Aorta (tissue), 5 donors: Measurements from ENCODE around the gene CCR1. TPM values are rescaled to one million over a fixed set of nuclear protein-coding genes. Genes with fewer than 3 reads are reported as not detected.

ENCODE experiments used
- ATAC-seq: fragments of 200-7000 bp; cut with Tn5 transposase; one replicate; pipeline ENCODE4 v1.9.1; 2022; ENCODE audit warnings: moderate library complexity; ENCODE audit not compliant: low FRiP score
- DNase-seq, 2 donors: peaks; one replicate each; pipeline ENCODE4 v3.0.0-alpha.2; 2020
- H3K27ac ChIP-seq, 2 donors: one replicate each; pipeline ENCODE4 v1.5.1; 2013; ENCODE audit warnings: low read length in 2 of 2, mild to moderate bottlenecking in 2 of 2, moderate library complexity in 2 of 2, control low read depth in 1 of 2, inconsistent platforms in 1 of 2, low read depth in 1 of 2
- H3K27me3 ChIP-seq, 2 donors: one replicate each; pipeline ENCODE4 v1.6.1; 2013; ENCODE audit warnings: control low read depth in 1 of 2, low read length in 1 of 2, mild to moderate bottlenecking in 1 of 2, moderate library complexity in 1 of 2; ENCODE audit not compliant: insufficient read depth in 2 of 2, control insufficient read depth in 1 of 2
- H3K36me3 ChIP-seq, 2 donors: one replicate each; pipeline ENCODE4 v1.6.1; 2013; ENCODE audit warnings: control low read depth in 1 of 2, low read length in 1 of 2, mild to moderate bottlenecking in 1 of 2; ENCODE audit not compliant: insufficient read depth in 2 of 2, control insufficient read depth in 1 of 2
- H3K4me1 ChIP-seq, 2 donors: one replicate each; pipeline ENCODE4 v1.6.1; 2013; ENCODE audit warnings: low read length in 2 of 2, control low read depth in 1 of 2, mild to moderate bottlenecking in 1 of 2, moderate library complexity in 1 of 2; ENCODE audit not compliant: insufficient read depth in 2 of 2, control insufficient read depth in 1 of 2
- H3K4me3 ChIP-seq, 2 donors: one replicate each; pipeline ENCODE4 v1.5.1; 2013; ENCODE audit warnings: low read length in 2 of 2, control low read depth in 1 of 2, mild to moderate bottlenecking in 1 of 2
- H3K9me3 ChIP-seq: one replicate; pipeline ENCODE4 v1.6.1; 2013; ENCODE audit warnings: mild to moderate bottlenecking, low read length; ENCODE audit not compliant: control insufficient read depth
- WGBS, 2 donors: extraction: QIAGEN DNeasy Blood & Tissue Kit; methylation state at CpG; one replicate each; pipeline ENCODE4 v1.1.7; 2013; 5-methylcytosine and 5-hydroxymethylcytosine counted together
- intact Hi-C, 2 donors: fragments of 100-400 bp; cut with DNase I; formaldehyde crosslinking; loops; one replicate each; pipeline versions ENCODE4 v1.14.2 to v1.15.0; 2022
- polyA plus RNA-seq, 2 donors: library from polyadenylated mRNA; stranded (reverse); fragments of 200-250 nt; gene quantifications; one replicate each; pipeline ENCODE4 v1.2.3, GENCODE V29; 2013
- total RNA-seq, 2 donors: library from RNA; stranded (reverse); fragmentation: NEBNext Ultra II Directional; extraction: Animal tissue kit (Norgen Biotek cat#: 25700); gene quantifications; one replicate each; pipeline ENCODE4 v1.2.1, GENCODE V29; 2021
- donor health status: healthy with polysubstance abuse.
- donor health status: Bipolar disorder and iron deficiency.
- donor health status: DM: no; HTN: no; CAD: no.
- donor health status: DM: no; HTN: no; CAD: no.
- donor health status: DM: yes; HTN: yes; CAD: no.

The CCR1 gene
- total and polyA plus RNA-seq, 4 donors = 1.2 to 21.5 (median 9.5) TPM

DNA sequence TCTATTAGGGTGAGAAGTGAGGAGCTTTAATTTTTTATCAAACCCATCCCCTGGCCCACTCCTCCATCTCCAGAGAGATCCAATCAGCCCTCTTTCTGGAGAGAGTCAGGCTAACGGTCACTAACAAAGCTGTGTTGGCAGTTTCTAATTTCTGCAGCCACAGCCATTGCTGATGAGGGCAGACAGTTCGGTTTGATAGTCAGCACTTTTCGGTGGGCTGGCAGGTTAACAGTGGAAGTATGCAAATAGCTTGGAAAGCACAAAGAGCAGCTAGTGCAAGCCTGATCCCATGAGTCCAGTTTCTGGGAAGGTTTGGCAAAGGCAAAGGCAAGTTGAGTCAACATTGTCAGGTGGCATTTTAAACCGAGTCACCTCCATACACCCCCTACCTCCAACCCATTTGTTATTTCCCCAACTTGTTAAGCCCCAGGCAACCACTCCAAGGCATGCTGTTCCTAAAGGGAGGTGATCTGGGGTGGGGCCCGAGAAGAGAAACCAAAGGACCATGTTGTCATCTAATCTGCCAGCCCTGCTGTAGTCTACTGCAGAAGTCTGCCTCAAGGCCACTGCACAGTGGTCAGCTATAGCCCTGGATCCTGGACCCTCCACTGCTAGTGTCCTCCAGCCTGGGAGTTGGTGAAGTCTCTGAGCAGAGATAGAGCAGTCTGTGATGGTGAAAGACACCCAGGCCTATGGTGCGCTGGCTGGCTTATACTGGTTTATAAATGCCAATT is 1.7 kb downstream of the CCR1 start:
- ATAC-seq (no peak), DNase-seq (no peak)
- no peak overlapping the region for H3K4me3 ChIP-seq
- no peaks in the 10 kb centered on the region for H3K9me3 ChIP-seq
- intact Hi-C loops = no loop called here
- no peaks in the 10 kb centered on the region for H3K36me3 ChIP-seq
- H3K4me1 ChIP-seq = no peaks in the 10 kb centered on the region
- WGBS, 2 donors = 61% methylated on average over 6 of the region's 6 CpGs
- H3K27ac ChIP-seq = no peak overlapping the region
- no peaks in the 10 kb centered on the region for H3K27me3 ChIP-seq

DNA sequence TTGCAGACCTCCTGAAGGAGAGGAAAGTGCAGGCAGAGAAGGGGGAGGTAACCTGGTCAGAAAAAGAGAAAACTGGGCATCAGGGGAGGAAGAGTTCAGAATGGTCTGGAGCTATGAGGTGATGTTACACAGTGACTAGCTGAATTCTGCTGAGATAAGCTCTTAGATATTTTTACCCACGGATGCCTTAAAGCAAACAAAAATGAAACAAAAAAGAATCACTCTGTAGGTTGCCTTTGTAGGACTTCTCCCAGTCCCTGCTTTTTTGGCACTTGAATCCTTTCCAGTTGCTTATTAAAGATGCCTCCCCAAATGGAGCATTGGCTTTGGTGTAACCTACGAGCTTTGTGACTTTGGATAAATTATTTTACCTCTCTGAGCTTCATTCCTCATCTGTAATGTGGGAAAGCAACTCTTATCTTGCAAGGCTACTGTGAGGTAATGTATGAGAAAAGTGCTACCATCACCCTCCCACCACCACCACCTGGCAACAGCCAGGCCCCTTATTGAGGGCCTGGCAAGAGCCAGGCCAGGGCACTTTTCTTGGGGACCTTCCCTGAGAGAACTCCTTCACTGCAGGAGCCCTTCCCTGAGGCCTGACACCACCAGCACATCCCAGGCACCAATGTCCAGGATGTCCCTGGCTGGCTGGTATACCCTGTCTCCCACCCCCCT is 2.7 kb downstream of the CCR1 start:
- Histone ChIP-seq H3K36me3 (no peaks in the 10 kb centered on the region), H3K9me3 (no peaks in the 10 kb centered on the region), H3K27ac (no peak overlapping the region), H3K4me1 (no peaks in the 10 kb centered on the region), H3K4me3 (no peak overlapping the region), H3K27me3 (no peaks in the 10 kb centered on the region)
- intact Hi-C loops = no loop called here
- ATAC-seq (no peak), DNase-seq (no peak)
- 61 to 62% methylated on average over 2 of the region's 2 CpGs for WGBS, 2 donors

DNA sequence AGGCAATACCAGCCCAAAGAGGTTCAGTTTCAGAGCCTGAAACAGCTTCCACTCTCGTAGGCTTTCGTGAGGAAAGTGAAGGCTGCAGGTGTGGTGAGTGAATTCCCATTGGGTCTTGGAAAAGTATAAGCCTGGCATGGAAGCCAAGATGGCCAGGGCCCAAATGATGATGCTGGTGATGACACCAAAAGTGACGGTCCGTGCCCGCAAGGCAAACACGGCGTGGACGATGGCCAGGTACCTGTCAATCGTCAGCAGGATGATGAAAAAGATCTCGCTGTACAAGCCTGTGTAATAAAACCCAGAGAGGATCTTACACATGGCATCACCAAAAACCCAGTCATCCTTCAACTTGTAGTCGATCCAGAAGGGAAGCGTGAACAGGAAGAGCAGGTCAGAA is 4.4 kb downstream of the CCR1 start:
- DNase-seq (no peak), ATAC-seq (no peak)
- Histone ChIP-seq H3K27me3 (no peaks in the 10 kb centered on the region), H3K27ac (no peak overlapping the region), H3K9me3 (no peaks in the 10 kb centered on the region), H3K36me3 (no peaks in the 10 kb centered on the region), H3K4me3 (no peak overlapping the region), H3K4me1 (no peaks in the 10 kb centered on the region)
- intact Hi-C loops = no loop called here
- WGBS, 2 donors = 91 to 92% methylated on average over 12 of the region's 12 CpGs

DNA sequence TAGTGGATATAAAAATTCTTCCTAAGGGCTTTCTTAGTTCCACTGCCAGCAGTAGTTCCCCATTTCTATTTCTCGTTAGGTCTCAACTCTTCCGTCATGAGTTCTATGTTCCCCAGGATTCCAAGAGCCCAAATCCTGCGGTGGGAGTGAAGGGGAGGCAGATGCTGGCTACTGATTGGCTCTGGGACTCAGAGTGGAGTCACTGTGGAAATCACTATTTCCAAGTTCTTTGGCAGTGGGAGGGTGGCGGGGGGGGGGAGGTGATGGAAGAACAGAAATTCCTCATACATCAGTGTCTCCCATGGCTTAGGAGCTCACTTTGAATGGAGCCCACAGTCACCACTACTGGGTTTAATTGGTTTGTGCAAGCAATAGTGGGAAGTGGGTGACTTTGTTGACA is 5.6 kb downstream of the CCR1 start:
- no peak for DNase-seq
- intact Hi-C loops = no loop called here
- H3K4me3 ChIP-seq = no peak overlapping the region
- no peaks in the 10 kb centered on the region for H3K9me3 ChIP-seq
- no peak for ATAC-seq
- no peaks in the 10 kb centered on the region for H3K27me3 ChIP-seq
- WGBS, 2 donors = 82 to 85% methylated on average over 4 of the region's 4 CpGs
- H3K27ac ChIP-seq = no peak overlapping the region
- no peaks in the 10 kb centered on the region for H3K36me3 ChIP-seq
- H3K4me1 ChIP-seq = no peaks in the 10 kb centered on the region

DNA sequence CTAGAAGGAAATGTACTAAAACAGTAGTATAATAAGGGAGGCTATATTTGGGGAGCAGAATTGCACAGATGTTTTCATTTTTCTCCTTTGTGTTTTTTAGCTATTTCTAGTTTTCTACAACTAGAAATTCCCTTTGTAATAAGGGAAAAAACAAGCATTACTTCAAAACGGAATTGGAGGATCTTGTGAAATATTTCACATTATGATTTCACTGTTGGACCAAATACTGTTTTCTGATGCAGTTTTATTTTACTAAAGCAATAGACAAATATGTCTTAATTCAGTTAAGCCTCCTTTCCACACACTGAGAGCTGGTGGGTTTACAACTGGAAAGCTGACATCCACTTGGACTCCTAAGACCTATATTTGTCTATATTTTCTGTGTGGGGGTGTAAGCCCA is 7.3 kb downstream of the CCR1 start:
- H3K9me3 ChIP-seq = no peaks in the 10 kb centered on the region
- no peak overlapping the region for H3K27ac ChIP-seq
- DNase-seq = no peak
- H3K27me3 ChIP-seq = no peaks in the 10 kb centered on the region
- WGBS, 2 donors = 23 to 31% methylated on average over 1 of the region's 1 CpG
- no peak for ATAC-seq
- no peak overlapping the region for H3K4me3 ChIP-seq
- H3K36me3 ChIP-seq = no peaks in the 10 kb centered on the region
- intact Hi-C loops = no loop called here
- no peaks in the 10 kb centered on the region for H3K4me1 ChIP-seq

DNA sequence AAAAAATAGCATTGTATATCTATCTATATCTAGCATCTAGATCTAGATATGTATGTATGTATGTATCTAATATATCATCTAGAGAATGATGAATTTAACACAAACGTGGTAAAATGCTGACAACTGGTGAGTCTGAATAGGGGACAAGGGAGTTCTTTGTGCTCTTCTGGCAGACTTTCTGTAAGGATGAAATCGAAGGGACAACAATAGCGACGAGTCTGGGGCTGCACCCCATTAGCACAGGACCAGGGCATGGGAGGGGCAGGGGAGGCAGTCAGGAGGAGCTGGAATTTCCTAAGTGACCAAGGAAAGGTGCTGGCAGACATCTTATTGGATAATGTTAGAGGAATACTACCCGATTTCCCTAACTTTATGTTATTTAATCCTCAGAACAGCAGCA is 7.9 kb downstream of the CCR1 start:
- WGBS, 2 donors = 56 to 70% methylated on average over 5 of the region's 5 CpGs
- ATAC-seq (no peak), DNase-seq (no peak)
- no peak overlapping the region for H3K4me3 ChIP-seq
- no peaks in the 10 kb centered on the region for H3K9me3 ChIP-seq
- H3K27me3 ChIP-seq = no peaks in the 10 kb centered on the region
- intact Hi-C loops = no loop called here
- no peaks in the 10 kb centered on the region for H3K4me1 ChIP-seq
- H3K36me3 ChIP-seq = no peaks in the 10 kb centered on the region
- no peak overlapping the region for H3K27ac ChIP-seq

DNA sequence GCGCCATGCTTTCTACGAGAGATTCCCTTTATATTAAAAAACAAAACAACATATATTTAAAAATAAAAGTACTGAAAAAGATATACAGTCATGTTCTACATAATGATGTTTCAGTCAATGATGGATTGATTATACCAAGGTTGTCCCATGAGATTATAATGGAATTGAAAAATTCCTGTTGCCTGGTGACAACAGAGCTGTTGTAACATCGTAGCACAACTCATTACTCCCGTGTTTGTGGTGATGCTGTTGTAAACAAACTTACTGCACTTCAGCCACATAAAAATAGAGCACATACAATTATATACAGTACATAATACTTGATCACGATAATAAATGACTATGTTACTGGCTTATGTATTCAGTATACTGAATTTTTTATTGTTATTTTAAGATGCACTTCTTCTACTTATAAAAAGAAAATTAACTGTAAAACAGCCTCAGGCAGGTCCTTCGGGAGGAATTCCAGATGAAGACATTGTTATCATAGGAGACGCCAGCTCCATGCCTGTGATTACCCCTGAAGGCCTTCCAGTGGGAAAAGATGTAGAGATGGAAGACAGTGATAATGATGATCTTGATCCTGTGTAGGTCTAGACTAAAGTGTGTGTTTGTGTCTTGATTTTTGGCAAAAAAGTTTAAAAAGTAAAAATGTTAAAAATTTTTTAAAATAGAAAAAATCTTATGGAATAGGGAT is 11.7 kb downstream of the CCR1 start:
- H3K4me3 ChIP-seq = no peak overlapping the region
- WGBS, 2 donors = 69 to 75% methylated on average over 7 of the region's 7 CpGs
- no peak for ATAC-seq
- H3K9me3 ChIP-seq = peaks cover 5% of the 10 kb centered on the region
- intact Hi-C loops = no loop called here
- no peaks in the 10 kb centered on the region for H3K36me3 ChIP-seq
- DNase-seq = no peak
- no peaks in the 10 kb centered on the region for H3K27me3 ChIP-seq
- no peak overlapping the region for H3K27ac ChIP-seq
- no peaks in the 10 kb centered on the region for H3K4me1 ChIP-seq

DNA sequence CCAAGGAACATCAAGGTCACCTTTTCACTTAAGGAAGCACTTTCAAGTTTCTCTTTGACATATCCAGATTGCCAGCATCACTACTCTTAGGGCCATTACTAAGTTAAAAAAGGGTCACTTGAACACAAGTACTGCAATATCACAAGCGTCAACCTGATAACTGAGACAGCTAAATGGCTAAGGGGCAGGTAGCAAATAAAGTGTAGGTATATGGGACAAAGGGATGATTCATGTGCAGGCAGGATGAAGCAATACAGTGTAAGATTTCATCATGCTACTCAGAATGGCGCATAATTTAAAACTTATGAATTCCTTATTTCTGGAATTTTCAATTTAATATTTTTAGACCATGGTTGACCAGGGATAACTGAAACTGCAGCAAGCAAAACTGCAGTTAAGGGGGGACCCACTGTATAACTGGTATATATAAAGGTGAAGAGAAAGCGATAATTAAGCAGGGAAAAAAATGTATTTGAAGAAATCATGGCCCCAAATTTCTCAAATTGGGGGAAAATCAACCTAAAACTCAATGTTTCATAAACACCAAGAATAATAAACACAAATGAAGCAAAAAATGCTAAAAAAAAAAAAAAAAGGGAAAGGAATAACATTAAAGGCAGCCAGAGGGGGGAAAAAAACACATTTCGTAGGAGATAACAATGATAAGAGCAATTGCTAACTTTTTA is 13.1 kb downstream of the CCR1 start:
- no peak for ATAC-seq
- Histone ChIP-seq H3K4me3 (no peak overlapping the region), H3K4me1 (no peaks in the 10 kb centered on the region), H3K36me3 (no peaks in the 10 kb centered on the region), H3K9me3 (peaks cover 7% of the 10 kb centered on the region), H3K27me3 (no peaks in the 10 kb centered on the region), H3K27ac (no peak overlapping the region)
- no peak for DNase-seq
- intact Hi-C loops = no loop called here
- WGBS, 2 donors = 78 to 81% methylated on average over 4 of the region's 4 CpGs
